DOHH2 (cell line): ENCODE results near the gene SRGN.

Experiments used
- H3F3A ChIP-seq: fragments of 200-600 bp; sonication (generic), shearing (Covaris generic); 2 replicates; pipeline ENCODE4 v1.6.0; 2016; ENCODE audit warnings: antibody characterized with exemption, mild to moderate bottlenecking; ENCODE audit not compliant: control insufficient read depth, insufficient read depth
- H3K27ac ChIP-seq: fragments of 200-600 bp; sonication (generic); 2 replicates; pipeline ENCODE4 v1.5.1; 2014; ENCODE audit warnings: low read depth, mild to moderate bottlenecking, low read length, moderate library complexity
- H3K27me3 ChIP-seq: fragments of 200-600 bp; sonication (generic); 2 replicates; pipeline ENCODE4 v1.6.1; 2014; ENCODE audit warnings: mild to moderate bottlenecking, low read length, mixed read lengths; ENCODE audit not compliant: control insufficient read depth
- H3K36me3 ChIP-seq: fragments of 200-600 bp; sonication (generic); 2 replicates; pipeline ENCODE4 v1.6.1; 2014; ENCODE audit warnings: mild to moderate bottlenecking, low read length, moderate library complexity, mixed read lengths; ENCODE audit not compliant: control insufficient read depth
- H3K4me1 ChIP-seq: fragments of 200-600 bp; sonication (generic); 2 replicates; pipeline ENCODE4 v1.6.1; 2014; ENCODE audit warnings: mild to moderate bottlenecking, low read length, mixed read lengths; ENCODE audit not compliant: control insufficient read depth
- H3K4me2 ChIP-seq: fragments of 200-600 bp; sonication (generic); 2 replicates; pipeline ENCODE4 v1.6.0; 2014; ENCODE audit warnings: mild to moderate bottlenecking, low read length, moderate library complexity
- H3K4me3 ChIP-seq: fragments of 200-600 bp; sonication (generic); 2 replicates; pipeline ENCODE4 v1.5.1; 2014; ENCODE audit warnings: mild to moderate bottlenecking, low read length, mixed read lengths
- H3K79me2 ChIP-seq: fragments of 200-600 bp; sonication (generic); 2 replicates; pipeline ENCODE4 v1.6.1; 2014; ENCODE audit warnings: mild to moderate bottlenecking, low read length, mixed read lengths; ENCODE audit not compliant: control insufficient read depth
- H3K9me2 ChIP-seq: fragments of 200-600 bp; sonication (generic); replicated peaks from 2 replicates; pipeline ENCODE4 v1.6.1; 2014; ENCODE audit warnings: mild to moderate bottlenecking, low read length, mixed read lengths; ENCODE audit not compliant: control insufficient read depth
- H3K9me3 ChIP-seq: fragments of 200-600 bp; sonication (generic); 2 replicates; pipeline ENCODE4 v1.6.1; 2014; ENCODE audit warnings: antibody characterized with exemption, low read length, mixed read lengths; ENCODE audit not compliant: control insufficient read depth, insufficient read depth
- H4K20me1 ChIP-seq: fragments of 200-600 bp; sonication (generic); 2 replicates; pipeline ENCODE4 v1.6.0; 2014; ENCODE audit warnings: low read depth, mild to moderate bottlenecking, antibody characterized with exemption, low read length, moderate library complexity; ENCODE audit not compliant: control insufficient read depth, insufficient read depth
- CTCF ChIP-seq: fragments of 200-600 bp; sonication (generic); IDR thresholded peaks from one replicate; pipeline ENCODE4 v1.5.1; 2014; ENCODE audit warnings: antibody characterized with exemption, mild to moderate bottlenecking, low read depth, low read length; ENCODE audit not compliant: poor library complexity, severe bottlenecking
- EZH2phosphoT487 ChIP-seq: fragments of 200-600 bp; sonication (generic); IDR thresholded peaks from 2 replicates; pipeline ENCODE4 v1.6.1; 2017; ENCODE audit warnings: borderline replicate concordance, mild to moderate bottlenecking, antibody characterized with exemption, low read length, moderate library complexity, mixed read lengths

SRGN gene

GRCh38 chr10:69047111-69047832, 40.6 kb upstream of the SRGN start:
- Histone ChIP-seq H3K4me2 (no peak overlapping the region), H3K9me2 (no peaks in the 10 kb centered on the region), H3K9me3 (no peaks in the 10 kb centered on the region), H3K36me3 (no peaks in the 10 kb centered on the region), H3K79me2 (no peaks in the 10 kb centered on the region), H3K27ac (no peak overlapping the region), H3K4me1 (peaks cover 15% of the 10 kb centered on the region), H4K20me1 (no peaks in the 10 kb centered on the region), H3K27me3 (peaks cover 8% of the 10 kb centered on the region; the same call in 1 of the 2 replicates), H3F3A (no peaks in the 10 kb centered on the region), H3K4me3 (no peak overlapping the region)
- TF ChIP-seq CTCF (no peak), EZH2phosphoT487 (no peak)

GRCh38 chr10:69048103-69048502, 39.8 kb upstream of the SRGN start:
- H3K4me2 ChIP-seq = no peak overlapping the region
- H3K9me3 ChIP-seq = no peaks in the 10 kb centered on the region
- no peaks in the 10 kb centered on the region for H4K20me1 ChIP-seq
- no peak overlapping the region for H3K4me3 ChIP-seq
- TF ChIP-seq CTCF = no peak
- no peak for TF ChIP-seq EZH2phosphoT487
- H3K9me2 ChIP-seq = no peaks in the 10 kb centered on the region; the same call in 1 of the 2 replicates
- H3K27me3 ChIP-seq = peaks cover 10% of the 10 kb centered on the region
- H3K4me1 ChIP-seq = peaks cover 15% of the 10 kb centered on the region
- no peaks in the 10 kb centered on the region for H3F3A ChIP-seq
- no peaks in the 10 kb centered on the region for H3K79me2 ChIP-seq
- no peak overlapping the region for H3K27ac ChIP-seq
- H3K36me3 ChIP-seq = no peaks in the 10 kb centered on the region

GRCh38 chr10:69049566-69049961, 38.3 kb upstream of the SRGN start:
- no peak overlapping the region for H3K27ac ChIP-seq

More at GRCh38 chr10:69049566-69049961, 38.3 kb upstream of the SRGN start:
- H3K36me3 ChIP-seq = no peaks in the 10 kb centered on the region
- H3K4me3 ChIP-seq = no peak overlapping the region
- no peak for TF ChIP-seq EZH2phosphoT487
- TF ChIP-seq CTCF = no peak
- H3K4me2 ChIP-seq = no peak overlapping the region
- no peaks in the 10 kb centered on the region for H3K79me2 ChIP-seq
- no peaks in the 10 kb centered on the region for H3K9me3 ChIP-seq
- peaks cover 6% of the 10 kb centered on the region for H3K4me1 ChIP-seq
- H3F3A ChIP-seq = no peaks in the 10 kb centered on the region
- no peaks in the 10 kb centered on the region; the same call in 1 of the 2 replicates for H3K9me2 ChIP-seq
- H4K20me1 ChIP-seq = no peaks in the 10 kb centered on the region
- H3K27me3 ChIP-seq = peaks cover 10% of the 10 kb centered on the region
